Mucosa of descending colon (tissue), 3 donors: ENCODE data around the gene UBE2B. TPM values are rescaled to one million over a fixed set of nuclear protein-coding genes. Genes with fewer than 3 reads are reported as not detected.
A peak's percentile ranks its signal among the peaks of the same experiment; 100 is the strongest.

Source experiments
- ATAC-seq: fragments of 200-7000 bp; cut with Tn5 transposase; one replicate; pipeline ENCODE4 v1.9.1; 2020; ENCODE audit warnings: mild to moderate bottlenecking, moderate library complexity
- DNase-seq, 3 donors: peaks; one replicate each; pipeline ENCODE4 v3.0.0-alpha.2; 2020
- H3K36me3 ChIP-seq: fragments of 200-600 bp; one replicate; pipeline ENCODE4 v1.8.0; 2021; ENCODE audit warnings: low read depth, mild to moderate bottlenecking
- H3K4me1 ChIP-seq: fragments of 200-600 bp; one replicate; pipeline ENCODE4 v1.8.0; 2021; ENCODE audit warnings: low read depth, mild to moderate bottlenecking
- H3K4me3 ChIP-seq: fragments of 200-600 bp; one replicate; pipeline ENCODE4 v1.8.0; 2021; ENCODE audit warnings: mild to moderate bottlenecking
- H3K9me3 ChIP-seq: fragments of 200-600 bp; one replicate; pipeline ENCODE4 v1.8.0; 2021; ENCODE audit warnings: mild to moderate bottlenecking
- intact Hi-C, 2 donors: fragments of 100-400 bp; cut with DNase I in 1 of 2; cut with micrococcal nuclease in 1 of 2; formaldehyde crosslinking; loops; one replicate each; pipeline versions ENCODE4 v1.11.0 to v1.11.1; 2022; cut with DNase I, micrococcal nuclease
- total RNA-seq, 3 donors: library from RNA; stranded (reverse); fragmentation: NEBNext Ultra II Directional in 2 of 3; extraction: Animal tissue kit (Norgen Biotek cat#: 25700) in 2 of 3; gene quantifications; one replicate each; pipeline versions ENCODE4 v1.2.1 to v1.2.4, GENCODE V29; 2021 to 2023
- TF ChIP-seq, protein P1 (sequence below): fragments of 200-600 bp; IDR thresholded peaks from one replicate; pipeline ENCODE4 v1.8.0; 2022; ENCODE audit warnings: antibody characterized with exemption, mild to moderate bottlenecking
- donor health status: DM: no; HTN: no; CAD: no; lungs with moderate emphysema.
- donor health status: DM: no; HTN: no; CAD: no.
- donor health status: DM: no; HTN: yes; CAD: no.

UBE2B gene
- total RNA-seq, 3 donors from 2014 or later = 84.4 to 99.5 (median 89.5) TPM

DNA sequence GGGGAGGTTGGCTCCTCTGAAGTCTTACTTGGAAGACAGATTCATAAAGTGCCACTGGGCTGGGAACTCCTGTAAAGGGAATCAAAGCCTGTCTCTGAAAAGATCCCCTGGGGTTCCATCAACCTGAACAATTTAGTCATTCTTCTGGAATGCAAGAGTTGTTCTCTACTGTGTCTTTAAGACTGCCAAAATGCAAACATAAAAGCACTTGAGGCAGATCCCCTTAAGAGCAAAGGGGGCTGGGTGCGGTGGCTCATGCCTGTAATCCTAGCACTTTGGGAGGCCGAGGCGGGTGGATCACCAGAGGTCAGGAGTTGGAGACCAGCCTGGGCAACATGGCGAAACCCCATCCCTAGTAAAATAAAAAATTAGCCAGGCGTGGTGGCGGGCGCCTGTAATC, 23.6 kb downstream of the UBE2B start:
- Histone ChIP-seq H3K9me3 (no peaks in the 10 kb centered on the region), H3K36me3 (peaks cover 5% of the 10 kb centered on the region), H3K4me1 (no peaks in the 10 kb centered on the region), H3K4me3 (no peak overlapping the region)
- TF ChIP-seq, protein P1, sequence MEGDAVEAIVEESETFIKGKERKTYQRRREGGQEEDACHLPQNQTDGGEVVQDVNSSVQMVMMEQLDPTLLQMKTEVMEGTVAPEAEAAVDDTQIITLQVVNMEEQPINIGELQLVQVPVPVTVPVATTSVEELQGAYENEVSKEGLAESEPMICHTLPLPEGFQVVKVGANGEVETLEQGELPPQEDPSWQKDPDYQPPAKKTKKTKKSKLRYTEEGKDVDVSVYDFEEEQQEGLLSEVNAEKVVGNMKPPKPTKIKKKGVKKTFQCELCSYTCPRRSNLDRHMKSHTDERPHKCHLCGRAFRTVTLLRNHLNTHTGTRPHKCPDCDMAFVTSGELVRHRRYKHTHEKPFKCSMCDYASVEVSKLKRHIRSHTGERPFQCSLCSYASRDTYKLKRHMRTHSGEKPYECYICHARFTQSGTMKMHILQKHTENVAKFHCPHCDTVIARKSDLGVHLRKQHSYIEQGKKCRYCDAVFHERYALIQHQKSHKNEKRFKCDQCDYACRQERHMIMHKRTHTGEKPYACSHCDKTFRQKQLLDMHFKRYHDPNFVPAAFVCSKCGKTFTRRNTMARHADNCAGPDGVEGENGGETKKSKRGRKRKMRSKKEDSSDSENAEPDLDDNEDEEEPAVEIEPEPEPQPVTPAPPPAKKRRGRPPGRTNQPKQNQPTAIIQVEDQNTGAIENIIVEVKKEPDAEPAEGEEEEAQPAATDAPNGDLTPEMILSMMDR = no peak
- DNase-seq (no peak), ATAC-seq (no peak)
- intact Hi-C loops = no loop called here

DNA sequence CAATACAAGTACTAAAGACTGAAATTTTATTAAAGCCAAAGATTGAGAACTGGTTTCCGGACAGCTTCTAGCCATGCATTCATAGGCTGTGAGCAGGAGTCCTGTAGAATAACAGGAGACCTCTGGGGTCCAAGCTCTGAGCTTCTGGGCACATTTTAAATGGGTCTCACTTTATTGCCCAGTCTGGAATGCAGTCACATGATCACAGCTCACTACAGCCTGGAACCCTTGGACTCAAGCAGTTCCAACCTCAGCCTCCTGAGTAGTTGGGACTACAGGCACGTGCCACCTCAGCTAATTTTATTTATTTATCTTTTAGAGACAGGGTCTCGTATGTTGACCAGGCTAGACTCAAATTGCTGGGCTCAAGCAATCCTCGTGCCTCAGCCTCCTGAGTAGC, 24.9 kb downstream of the UBE2B start:
- ATAC-seq (peak; percentile 52), DNase-seq (no peak)
- Histone ChIP-seq H3K9me3 (no peaks in the 10 kb centered on the region), H3K4me1 (no peaks in the 10 kb centered on the region), H3K36me3 (no peaks in the 10 kb centered on the region), H3K4me3 (no peak overlapping the region)
- intact Hi-C loops = no loop called here
- TF ChIP-seq, protein P1 = no peak

DNA sequence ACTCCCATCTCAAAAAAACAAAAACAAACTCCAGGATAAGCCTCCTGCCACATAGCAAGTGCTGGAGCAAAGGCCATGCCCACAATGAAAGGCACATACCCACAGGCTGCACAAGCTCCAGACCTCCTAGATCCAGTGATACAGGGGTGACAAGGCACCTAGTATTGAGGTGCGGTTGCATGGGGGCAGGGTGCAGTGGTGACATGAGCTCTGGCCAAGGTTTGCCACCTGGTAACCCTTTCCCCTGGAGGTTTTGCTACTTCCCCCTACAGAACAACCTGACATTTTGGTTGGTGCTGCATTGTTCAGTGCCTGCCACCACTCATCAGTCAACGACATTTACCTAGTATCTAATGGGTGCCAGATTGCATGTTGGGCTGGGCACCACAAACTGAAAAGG, 25.8 kb downstream of the UBE2B start:
- Histone ChIP-seq H3K4me1 (no peaks in the 10 kb centered on the region), H3K9me3 (no peaks in the 10 kb centered on the region), H3K4me3 (no peak overlapping the region), H3K36me3 (no peaks in the 10 kb centered on the region)
- intact Hi-C loops = no loop called here
- TF ChIP-seq, protein P1 = no peak
- no peak for ATAC-seq
- DNase-seq = no peak

DNA sequence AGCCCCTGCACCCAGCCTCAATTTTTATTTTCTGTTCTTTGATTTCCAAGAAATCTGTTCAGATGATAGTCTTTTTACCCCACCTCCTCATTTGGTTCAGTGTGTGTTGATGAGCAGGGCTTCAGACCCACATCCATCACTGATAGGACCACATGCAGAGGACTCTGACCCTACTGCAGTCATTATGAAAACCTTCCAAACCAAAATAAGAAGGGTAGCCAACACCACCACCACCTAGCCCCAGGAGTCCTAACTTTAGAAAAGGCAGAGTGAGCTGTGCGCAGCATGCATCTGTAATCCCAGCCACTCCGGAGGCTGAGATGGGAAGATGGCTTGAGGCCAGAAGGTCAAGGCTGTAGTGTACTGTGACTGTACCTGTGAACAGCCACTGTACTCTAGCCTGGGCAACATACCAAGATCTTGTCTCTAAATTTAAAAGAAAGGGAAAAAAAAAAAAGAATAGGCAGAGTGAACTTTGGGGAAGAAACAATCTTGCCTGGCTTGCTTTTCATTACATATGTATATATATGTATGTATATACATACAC, 27.3 kb downstream of the UBE2B start:
- no peaks in the 10 kb centered on the region for H3K4me1 ChIP-seq
- ATAC-seq = no peak
- no peak for DNase-seq
- no peaks in the 10 kb centered on the region for H3K36me3 ChIP-seq
- intact Hi-C loops = no loop called here
- H3K9me3 ChIP-seq = no peaks in the 10 kb centered on the region
- no peak overlapping the region for H3K4me3 ChIP-seq
- TF ChIP-seq, protein P1 = no peak

DNA sequence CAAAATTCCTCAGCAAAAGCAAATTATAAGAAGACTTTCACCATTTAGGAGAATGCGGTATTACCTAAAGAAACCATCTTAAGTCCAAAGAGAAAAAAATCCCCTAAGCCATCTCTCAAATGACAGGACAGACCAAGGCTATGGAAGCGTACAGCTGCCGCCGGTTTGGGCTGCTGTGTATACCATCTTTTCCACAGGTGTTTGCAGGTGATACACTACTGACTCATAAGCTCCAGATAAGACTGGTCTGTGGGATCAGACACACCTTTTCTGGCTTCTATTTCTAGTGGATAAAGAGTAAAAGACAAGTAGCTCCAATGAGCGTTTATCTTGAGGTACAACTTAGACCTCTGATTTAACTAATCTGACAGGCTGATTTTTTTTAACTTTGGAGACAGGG, 32.6 kb downstream of the UBE2B start:
- H3K4me1 ChIP-seq = no peaks in the 10 kb centered on the region
- intact Hi-C loops = loop anchor here in 1 of 2 donors (10.0 kb wide), 1 partner anchor 181 kb away; no protein-coding TSS in a partner anchor
- TF ChIP-seq, protein P1 = no peak
- no peak for ATAC-seq
- no peaks in the 10 kb centered on the region for H3K9me3 ChIP-seq
- peaks cover 6% of the 10 kb centered on the region for H3K36me3 ChIP-seq
- no peak for DNase-seq
- no peak overlapping the region for H3K4me3 ChIP-seq

DNA sequence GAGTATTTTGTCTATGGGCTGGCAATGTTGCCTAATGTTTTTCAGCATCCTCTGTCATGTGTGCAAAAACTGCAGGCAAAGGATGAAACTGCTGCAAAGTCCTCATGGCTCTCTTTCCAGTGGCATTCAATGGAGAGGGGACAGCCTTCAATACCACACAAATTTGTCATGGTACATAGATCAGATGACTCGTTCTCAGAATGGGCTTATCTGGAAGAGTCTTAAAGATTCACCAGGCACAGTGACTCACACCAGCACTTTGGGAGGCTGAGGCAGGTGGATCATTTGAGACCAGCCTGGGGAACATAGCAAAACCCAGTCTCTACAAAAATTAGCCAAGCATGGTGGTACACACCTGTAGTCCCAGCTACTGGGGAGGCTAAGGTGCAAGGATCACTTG, 35.0 kb downstream of the UBE2B start:
- Histone ChIP-seq H3K4me3 (no peak overlapping the region), H3K36me3 (peaks cover 6% of the 10 kb centered on the region), H3K4me1 (peaks cover 10% of the 10 kb centered on the region), H3K9me3 (no peaks in the 10 kb centered on the region)
- no peak for ATAC-seq
- TF ChIP-seq, protein P1 = no peak
- intact Hi-C loops = loop anchor here in 1 of 2 donors (10.0 kb wide), 1 partner anchor 178 kb away; no protein-coding TSS in a partner anchor
- no peak for DNase-seq
